ENCODE results near the gene GOLPH3L. TPM values are rescaled to one million over a fixed set of nuclear protein-coding genes. Genes with fewer than 3 reads are reported as not detected.
"Not testable (repeated sequence)": the region's sequence is repeated elsewhere in the genome, so short reads cannot be mapped to it uniquely, and the experiment has no call there.

The GOLPH3L gene
- total RNA-seq, 1 donor: 17.7 TPM

GRCh38 chr1:150629115-150629928 lies 67.6 kb downstream of the GOLPH3L start, which contains the start of gene ENSA:
TSS of gene ENSA (minus strand) at chr1:150629612. CDS start at chr1:150629470, 142 bp downstream.
- DNase-seq (ENCODE audit: low read depth): peak; percentile 100
- H3K4me3 ChIP-seq (ENCODE audit: low read depth, low read length): peak within 1 kb of the TSS; percentile 83
- TF ChIP-seq CTCF (IDR thresholded peaks at IDR 0.05; ENCODE audit: insufficient read depth, low read depth, low read length): no peak

GRCh38 chr1:150628766-150629114 lies 68.2 kb downstream of the GOLPH3L start:
- peak overlapping the region; percentile 83 for H3K4me3 ChIP-seq (ENCODE audit: low read depth, low read length)
- TF ChIP-seq CTCF (IDR thresholded peaks at IDR 0.05; ENCODE audit: insufficient read depth, low read depth, low read length): no peak
- DNase-seq (ENCODE audit: low read depth): no peak

GRCh38 chr1:150627826-150628410 lies 69.0 kb downstream of the GOLPH3L start:
- no peak for DNase-seq (ENCODE audit: low read depth)
- H3K4me3 ChIP-seq (ENCODE audit: low read depth, low read length): peak overlapping the region; percentile 83
- TF ChIP-seq CTCF (IDR thresholded peaks at IDR 0.05; ENCODE audit: insufficient read depth, low read depth, low read length): no peak

- no peak overlapping the region for H3K4me3 ChIP-seq (ENCODE audit: low read depth, low read length)
- no peak for TF ChIP-seq CTCF (IDR thresholded peaks at IDR 0.05; ENCODE audit: insufficient read depth, low read depth, low read length)
- no peak for DNase-seq (ENCODE audit: low read depth)
These were observed 70.8 kb downstream of the GOLPH3L start for GRCh38 chr1:150626150-150626549.

GRCh38 chr1:150624546-150624945 lies 72.4 kb downstream of the GOLPH3L start:
- DNase-seq (ENCODE audit: low read depth); H3K4me3 ChIP-seq (ENCODE audit: low read depth, low read length): not testable (repeated sequence)

- not testable (repeated sequence) for DNase-seq (ENCODE audit: low read depth); H3K4me3 ChIP-seq (ENCODE audit: low read depth, low read length)
These were observed 72.8 kb downstream of the GOLPH3L start for GRCh38 chr1:150624134-150624533.

- TF ChIP-seq CTCF (IDR thresholded peaks at IDR 0.05; ENCODE audit: insufficient read depth, low read depth, low read length): peak; percentile 4
- no peak overlapping the region for H3K4me3 ChIP-seq (ENCODE audit: low read depth, low read length)
- no peak for DNase-seq (ENCODE audit: low read depth)
These were observed 74.5 kb downstream of the GOLPH3L start for GRCh38 chr1:150622303-150622975.

Data from fibroblast of villous mesenchyme (primary cell).